ENCODE data around the gene TOB1.

The TOB1 gene

GRCh38 chr17:50830994-50831393, 35.2 kb downstream of the TOB1 start:
- peak; percentile 87 for DNase-seq

- DNase-seq = no peak
These were observed 35.8 kb downstream of the TOB1 start for GRCh38 chr17:50830352-50830751.

- no peak for DNase-seq
These were observed 36.8 kb downstream of the TOB1 start for GRCh38 chr17:50829332-50829731.

GRCh38 chr17:50828508-50829170, 37.5 kb downstream of the TOB1 start:
- DNase-seq = no peak

GRCh38 chr17:50825188-50825587, 41.0 kb downstream of the TOB1 start:
- no peak for DNase-seq

- DNase-seq = no peak
These were observed 41.7 kb downstream of the TOB1 start for GRCh38 chr17:50824429-50824828.

- DNase-seq = no peak
These were observed 43.6 kb downstream of the TOB1 start for GRCh38 chr17:50822550-50822949.

GRCh38 chr17:50820651-50821050, 45.5 kb downstream of the TOB1 start:
- DNase-seq = no peak

GRCh38 chr17:50818921-50819657, 47.1 kb downstream of the TOB1 start:
- no peak for DNase-seq

GRCh38 chr17:50818261-50818660, 47.9 kb downstream of the TOB1 start:
- DNase-seq = no peak

- DNase-seq = no peak
These were observed 48.3 kb downstream of the TOB1 start for GRCh38 chr17:50817838-50818237.

- DNase-seq = no peak
These were observed 49.1 kb downstream of the TOB1 start for GRCh38 chr17:50816771-50817751.

GRCh38 chr17:50816271-50816670, 49.9 kb downstream of the TOB1 start:
- no peak for DNase-seq

GRCh38 chr17:50815400-50815799, 50.8 kb downstream of the TOB1 start:
- DNase-seq = no peak

GRCh38 chr17:50813583-50813982, 52.6 kb downstream of the TOB1 start:
- no peak for DNase-seq

Measured in DMS 273 treated with DMSO at 0.1 percent for 48 hours (cell line).